HepG2 (cell line): ENCODE measurements around the gene FRMD3. TPM values are rescaled to one million over a fixed set of nuclear protein-coding genes. Genes with fewer than 3 reads are reported as not detected.

Experiments used
- ATAC-seq: fragments of 200-7000 bp; cut with Tn5 transposase; 3 replicates; pipeline ENCODE4 v1.9.1; 2020; ENCODE audit warnings: mild to moderate bottlenecking, moderate library complexity
- BruUV-seq: library from RNA; stranded (reverse); fragments of 400-500 nt; replicated peaks from 2 replicates; lab custom pipeline; 2021; lab: Mats Ljungman, UMichigan
- CTCF ChIA-PET: fragments of 300-600 bp; formaldehyde crosslinking; extraction: SDS; loops from one replicate; lab custom pipeline; 2021; ENCODE audit warnings: low total read pairs, inconsistent platforms, low intra/inter-chr PET ratio; lab: Yijun Ruan, JAX
- POLR2A ChIA-PET: fragments of 350-600 bp; sonication (Branson Sonifier 250); formaldehyde crosslinking; loops from one replicate; lab custom pipeline; 2020; ENCODE audit warnings: antibody characterized with exemption, inconsistent platforms; lab: Yijun Ruan, JAX
- DNase-seq: peaks from one replicate; pipeline ENCODE4 v3.0.0-alpha.2; 2015; ENCODE audit warnings: low spot score
- FAIRE-seq: peaks from 3 replicates; lab custom pipeline; 2011; peaks lifted over from hg19 to GRCh38; lab: Jason Lieb, UNC
- H2AFZ ChIP-seq: one replicate; pipeline ENCODE4 v1.6.1; 2011; ENCODE audit warnings: low read length, inconsistent platforms
- H3K27ac ChIP-seq: fragments of 300-600 bp; 3 replicates; pipeline ENCODE4 v1.8.0; 2011; ENCODE audit warnings: mixed run types, mild to moderate bottlenecking, mixed read lengths, low read length, inconsistent platforms; ENCODE audit not compliant: insufficient read depth; ENCODE audit errors: extremely low read length
- H3K27me3 ChIP-seq, 2 experiments: fragments of 200-600 bp in 1 of 2; 2 replicates in 1 of 2; 3 replicates in 1 of 2; pipeline versions ENCODE4 v1.6.0 to v1.8.0; 2011; ENCODE audit warnings: low read length in 2 of 2, mild to moderate bottlenecking in 2 of 2, moderate library complexity in 2 of 2, inconsistent platforms in 1 of 2; ENCODE audit not compliant: insufficient read depth in 2 of 2, control insufficient read depth in 1 of 2
- H3K36me3 ChIP-seq, 2 experiments: fragments of 200-600 bp in 1 of 2; replicated peaks in 1 of 2; 2 replicates in 1 of 2; 3 replicates in 1 of 2; pipeline versions ENCODE4 v1.5.1 to v1.8.0; 2011; ENCODE audit warnings: low read length in 2 of 2, inconsistent platforms in 1 of 2; ENCODE audit not compliant: insufficient read depth in 2 of 2, control insufficient read depth in 1 of 2
- H3K4me1 ChIP-seq: 2 replicates; pipeline ENCODE4 v1.5.1; 2012; ENCODE audit warnings: low read length, inconsistent platforms; ENCODE audit not compliant: insufficient read depth
- H3K4me2 ChIP-seq: 2 replicates; pipeline ENCODE4 v1.6.0; 2011; ENCODE audit warnings: low read depth, low read length, inconsistent platforms
- H3K4me3 ChIP-seq, 3 experiments: fragments of 200-600 bp in 1 of 3; sonication (generic), shearing (Covaris generic) in 1 of 3; replicated peaks in 1 of 3; 2 replicates each; pipeline ENCODE4 v1.5.1; 2011 to 2016; ENCODE audit warnings: low read length in 3 of 3, inconsistent platforms in 2 of 3, low read depth in 2 of 3, mild to moderate bottlenecking in 2 of 3, control low read depth in 1 of 3, mixed read lengths in 1 of 3; ENCODE audit not compliant: insufficient read depth in 1 of 3
- H3K79me2 ChIP-seq: one replicate; pipeline ENCODE4 v1.6.1; 2011; ENCODE audit warnings: low read length, inconsistent platforms; ENCODE audit not compliant: insufficient read depth
- H3K9ac ChIP-seq: 2 replicates; pipeline ENCODE4 v1.6.0; 2011; ENCODE audit warnings: mild to moderate bottlenecking, low read depth, low read length, inconsistent platforms; ENCODE audit not compliant: insufficient read depth
- H3K9me3 ChIP-seq: 2 replicates; pipeline ENCODE4 v1.5.1; 2012; ENCODE audit warnings: mild to moderate bottlenecking, low read length
- H4K20me1 ChIP-seq: 2 replicates; pipeline ENCODE4 v1.6.0; 2011; ENCODE audit warnings: inconsistent platforms, mild to moderate bottlenecking, low read length, moderate library complexity; ENCODE audit not compliant: insufficient read depth
- ADNP ChIP-seq: sonication (generic); formaldehyde crosslinking; IDR thresholded peaks from 2 replicates; pipeline ENCODE4 v1.4.0; 2020; ENCODE audit warnings: missing genetic modification reagents
- AKNA ChIP-seq: sonication (generic); formaldehyde crosslinking; IDR thresholded peaks from 2 replicates; pipeline ENCODE4 v1.4.0; 2020; ENCODE audit warnings: missing genetic modification reagents, borderline replicate concordance
- ATF4 ChIP-seq, 2 experiments: fragments of 450-650 bp in 1 of 2; sonication (generic) in 1 of 2; formaldehyde crosslinking; IDR thresholded peaks; 2 replicates each; pipeline versions ENCODE4 v1.5.0 to v1.8.0; 2020 to 2022; ENCODE audit warnings: mild to moderate bottlenecking in 1 of 2, missing genetic modification reagents in 1 of 2
- CCAR2 ChIP-seq: fragments of 200-400 bp; formaldehyde crosslinking; optimal IDR thresholded peaks from 2 replicates; pipeline ENCODE3; 2018; ENCODE audit warnings: low read depth, mild to moderate bottlenecking, low read length, moderate library complexity
- RNF219 ChIP-seq: sonication (generic); formaldehyde crosslinking; IDR thresholded peaks from 2 replicates; pipeline ENCODE4 v1.5.0; 2020; ENCODE audit warnings: mild to moderate bottlenecking, missing genetic modification reagents
- SIN3B ChIP-seq: fragments of 150-350 bp; IDR thresholded peaks from 2 replicates; pipeline ENCODE4 v1.6.1; 2014; ENCODE audit warnings: low read length
- SNRNP70 ChIP-seq: fragments of 200-400 bp; formaldehyde crosslinking; IDR thresholded peaks from 2 replicates; pipeline ENCODE4 v1.6.1; 2017; ENCODE audit warnings: mild to moderate bottlenecking, low read depth, low read length, moderate library complexity
- STAT5B ChIP-seq: sonication (generic); formaldehyde crosslinking; IDR thresholded peaks from 2 replicates; pipeline ENCODE4 v1.4.0; 2020; ENCODE audit warnings: missing genetic modification reagents
- ZNF503 ChIP-seq: sonication (generic); formaldehyde crosslinking; IDR thresholded peaks from 2 replicates; pipeline ENCODE4 v1.4.0; 2020; ENCODE audit warnings: missing genetic modification reagents
- ZNF597 ChIP-seq: sonication (generic); formaldehyde crosslinking; IDR thresholded peaks from 2 replicates; pipeline ENCODE4 v1.5.0; 2020; ENCODE audit warnings: missing genetic modification reagents
- ZNF619 ChIP-seq: sonication (generic); formaldehyde crosslinking; IDR thresholded peaks from 2 replicates; pipeline ENCODE4 v1.4.0; 2020; ENCODE audit warnings: mild to moderate bottlenecking, missing genetic modification reagents
- WGBS: methylation state at CpG from one replicate; pipeline ENCODE4 v1.1.6; 2017; ENCODE audit warnings: low lambda C conversion rate; 5-methylcytosine and 5-hydroxymethylcytosine counted together
- in situ Hi-C: cut with HindIII; loops from 2 replicates; pipeline ENCODE4 v1.10.0; 2017; ENCODE audit warnings: low pct_unique_long_range_greater_than_20kb; ENCODE audit not compliant: extremely low pct_ligation_motif_present
- intact Hi-C: fragments of 100-400 bp; cut with micrococcal nuclease; formaldehyde crosslinking; loops from one replicate; pipeline ENCODE4 v1.10.0; 2022; ENCODE audit not compliant: unreplicated experiment
- polyA plus RNA-seq, 8 experiments: library from polyadenylated mRNA; depleted of rRNA in 3 of 8; stranded (reverse) in 7 of 8; unstranded in 1 of 8; fragments of >200 nt; fragmentation: Illumina TruSeq in 4 of 8; extraction: Trizol in 4 of 8; gene quantifications; 2 replicates each; pipeline versions ENCODE4 v1.2.1 to v1.2.3, GENCODE V29; 2011 to 2016; ENCODE audit warnings: low read depth in 4 of 8, missing spikeins in 1 of 8, mixed read lengths in 1 of 8; ENCODE audit not compliant: insufficient read depth in 1 of 8
- total RNA-seq, 5 experiments: library from RNA; depleted of rRNA; stranded (reverse); fragments of >200 nt; fragmentation: Illumina TruSeq; extraction: Trizol; gene quantifications; 2 replicates each; pipeline ENCODE4 v1.2.3, GENCODE V29; 2016; ENCODE audit warnings: low read depth in 1 of 5

The FRMD3 gene
- total and polyA plus RNA-seq, 2 of the 13 experiments (the other 11 are each of a cell fraction or from before 2014, with no cell fraction given) = 3.2 to 7.7 TPM

GRCh38 chr9:83435301-83435700, 102.9 kb downstream of the FRMD3 start:
- no peak overlapping the region for H2AFZ ChIP-seq
- H3K79me2 ChIP-seq = no peaks in the 10 kb centered on the region
- no peak overlapping the region for H3K27ac ChIP-seq
- H3K4me1 ChIP-seq = peaks cover 49% of the 10 kb centered on the region
- DNase-seq (no peak), ATAC-seq (no peak), FAIRE-seq (no peak)
- no TSS peak for BruUV-seq
- 86% methylated on average over 4 of the region's 4 CpGs for WGBS
- H3K9ac ChIP-seq = no peak overlapping the region
- no peaks in the 10 kb centered on the region for H4K20me1 ChIP-seq
- H3K4me3 ChIP-seq = no peak overlapping the region
- no peak overlapping the region for H3K4me2 ChIP-seq
- ChIA-PET CTCF (no interaction called here), POLR2A (no interaction called here)
- H3K9me3 ChIP-seq = no peaks in the 10 kb centered on the region
- TF ChIP-seq AKNA (CRISPR knock-in tag) (no peak), ATF4 (CRISPR knock-in tag; IDR thresholded peaks at IDR 0.05) (no peak), ZNF503 (CRISPR knock-in tag) (no peak), ADNP (no peak), STAT5B (CRISPR knock-in tag) (no peak), ZNF597 (CRISPR knock-in tag) (no peak), SNRNP70 (no peak), SIN3B (no peak), CCAR2 (no peak), ZNF619 (CRISPR knock-in tag) (no peak), RNF219 (CRISPR knock-in tag) (no peak)
- no peaks in the 10 kb centered on the region for H3K36me3 ChIP-seq
- in situ Hi-C loops = no loop called here
- intact Hi-C loops = no loop called here
- H3K27me3 ChIP-seq = no peaks in the 10 kb centered on the region
